Measurements from ENCODE around the gene ZNF598.
"Not testable (repeated sequence)": the region's sequence is repeated elsewhere in the genome, so short reads cannot be mapped to it uniquely, and the experiment has no call there.

The ZNF598 gene

DNA sequence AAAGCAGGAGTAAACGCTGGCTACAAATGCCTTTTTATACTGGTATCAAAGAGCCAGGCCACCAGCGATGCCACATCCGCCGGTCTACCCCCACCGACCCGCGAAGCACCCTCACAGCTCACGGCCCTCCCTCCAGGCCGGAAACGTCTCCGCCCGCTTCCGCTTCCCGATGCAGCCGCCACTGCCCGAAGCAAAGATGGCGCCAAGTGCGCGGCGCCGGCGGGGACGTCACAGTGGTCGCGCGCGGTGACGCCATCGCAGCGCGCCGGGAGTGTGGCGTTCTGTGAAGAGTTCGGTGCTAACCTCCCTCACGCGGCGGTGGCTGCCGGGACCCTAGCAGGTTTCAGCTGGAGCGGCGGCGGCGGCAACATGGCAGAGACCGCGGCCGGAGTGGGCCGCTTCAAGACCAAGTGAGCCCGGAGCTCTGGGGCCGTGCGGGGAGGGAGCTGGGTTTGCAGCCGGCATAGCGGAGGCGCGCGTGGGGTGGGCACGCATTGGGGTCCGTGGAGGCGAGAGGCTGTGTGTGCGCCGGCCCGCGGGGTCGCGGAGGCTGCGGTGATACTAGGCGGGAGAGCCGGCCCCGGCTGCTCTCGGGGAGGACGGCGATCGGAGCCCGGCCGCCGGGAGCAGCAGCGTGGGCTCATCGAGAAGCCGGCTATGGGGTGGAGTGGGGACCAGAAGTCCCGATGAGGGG, 37.7 kb downstream of the ZNF598 start, which contains the start of gene TBL3:
TBL3 (plus strand) TSS at position 258 of the 694 bp plus-strand sequence; CDS start at position 370, 112 bp downstream.
- Mint-ChIP-seq H3K4me1 (peaks cover 20% of the 10 kb centered on the region), H3K36me3 (peaks cover 6% of the 10 kb centered on the region), H3K4me3 (peak within 1 kb of the TSS; percentile 98), H3K27me3 (no peaks in the 10 kb centered on the region), H3K27ac (peak within 1 kb of the TSS; percentile 96), H3K9me3 (no peaks in the 10 kb centered on the region)

DNA sequence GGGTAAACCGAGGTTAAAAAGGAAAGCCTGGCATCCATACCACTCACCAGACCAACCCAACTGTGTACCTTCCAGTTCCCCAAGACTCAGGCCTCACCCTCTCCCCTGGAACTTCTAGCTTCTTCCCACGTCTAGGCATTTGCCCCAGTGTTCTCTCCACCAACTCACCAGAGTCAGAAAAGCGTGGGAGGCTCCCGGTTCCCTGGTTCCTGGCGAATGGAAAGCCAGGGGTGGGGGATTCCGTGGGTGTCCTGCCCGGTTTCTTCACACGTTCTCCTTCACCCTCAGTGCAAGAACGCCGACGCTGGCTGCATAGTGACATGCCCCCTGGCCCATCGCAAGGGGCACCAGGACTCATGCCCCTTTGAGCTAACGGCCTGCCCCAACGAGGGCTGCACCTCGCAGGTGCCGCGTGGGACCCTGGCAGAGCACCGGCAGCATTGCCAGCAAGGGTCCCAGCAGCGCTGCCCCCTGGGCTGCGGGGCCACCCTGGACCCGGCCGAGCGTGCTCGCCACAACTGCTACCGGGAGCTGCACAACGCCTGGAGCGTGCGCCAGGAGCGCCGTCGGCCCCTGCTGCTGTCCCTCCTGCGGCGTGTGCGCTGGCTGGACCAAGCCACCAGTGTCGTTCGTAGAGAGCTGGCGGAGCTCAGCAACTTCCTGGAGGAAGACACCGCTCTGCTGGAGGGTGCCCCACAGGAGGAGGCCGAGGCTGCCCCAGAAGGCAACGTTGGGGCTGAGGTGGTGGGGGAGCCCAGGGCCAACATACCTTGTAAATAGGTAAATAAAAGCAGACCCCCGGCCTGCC, 41.3 kb downstream of the ZNF598 start:
- Mint-ChIP-seq H3K4me1 (peaks cover 29% of the 10 kb centered on the region), H3K9me3 (no peaks in the 10 kb centered on the region), H3K27ac (no peak overlapping the region), H3K27me3 (no peaks in the 10 kb centered on the region), H3K4me3 (no peak overlapping the region), H3K36me3 (peaks cover 11% of the 10 kb centered on the region)

- H3K4me3 Mint-ChIP-seq: peak within 1 kb of the TSS; percentile 94
- no peaks in the 10 kb centered on the region for H3K27me3 Mint-ChIP-seq
- no peaks in the 10 kb centered on the region for H3K9me3 Mint-ChIP-seq
- peak within 1 kb of the TSS; percentile 95 for H3K27ac Mint-ChIP-seq
- H3K4me1 Mint-ChIP-seq: peaks cover 23% of the 10 kb centered on the region
- H3K36me3 Mint-ChIP-seq: peaks cover 18% of the 10 kb centered on the region
Measured at GRCh38 chr16:1966460-1966859, 43.2 kb downstream of the ZNF598 start, which contains the start of gene RNF151. Gene RNF151 (plus strand): TSS chr16:1966856. CDS start chr16:1966882, 26 bp downstream.

DNA sequence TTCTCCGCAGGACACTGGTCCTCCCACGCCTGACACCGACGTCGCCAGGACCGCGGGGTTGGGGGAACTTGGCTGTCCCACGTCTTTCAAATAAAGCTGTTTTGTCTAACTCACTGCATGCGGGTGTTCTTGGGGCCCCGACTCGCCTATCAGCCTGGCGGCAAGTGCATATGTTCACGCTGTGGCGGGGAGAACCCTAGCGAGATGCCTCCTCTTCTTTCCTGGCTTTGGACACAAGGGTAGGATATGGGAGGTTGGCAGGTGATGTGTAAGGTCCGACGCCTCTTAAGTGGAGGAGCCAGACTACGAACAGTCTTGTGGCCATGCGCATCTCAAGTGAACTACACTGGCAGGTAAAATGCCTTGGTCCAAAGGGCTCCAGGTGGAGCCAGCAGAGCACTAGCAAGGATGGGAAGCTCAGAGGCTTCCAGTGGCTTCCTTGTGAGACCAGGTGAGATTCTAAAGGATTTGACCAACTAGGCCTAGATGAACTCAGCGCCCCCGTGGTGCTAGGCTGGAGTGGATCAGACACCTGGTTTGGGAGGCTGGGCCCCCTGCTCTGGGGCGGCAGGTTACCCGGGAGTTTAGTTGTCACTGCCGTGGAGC, 44.1 kb downstream of the ZNF598 start:
- Mint-ChIP-seq H3K27me3 (no peaks in the 10 kb centered on the region), H3K27ac (peak overlapping the region; percentile 95), H3K36me3 (peaks cover 22% of the 10 kb centered on the region), H3K4me1 (peaks cover 25% of the 10 kb centered on the region), H3K4me3 (peak overlapping the region; percentile 94), H3K9me3 (no peaks in the 10 kb centered on the region)

DNA sequence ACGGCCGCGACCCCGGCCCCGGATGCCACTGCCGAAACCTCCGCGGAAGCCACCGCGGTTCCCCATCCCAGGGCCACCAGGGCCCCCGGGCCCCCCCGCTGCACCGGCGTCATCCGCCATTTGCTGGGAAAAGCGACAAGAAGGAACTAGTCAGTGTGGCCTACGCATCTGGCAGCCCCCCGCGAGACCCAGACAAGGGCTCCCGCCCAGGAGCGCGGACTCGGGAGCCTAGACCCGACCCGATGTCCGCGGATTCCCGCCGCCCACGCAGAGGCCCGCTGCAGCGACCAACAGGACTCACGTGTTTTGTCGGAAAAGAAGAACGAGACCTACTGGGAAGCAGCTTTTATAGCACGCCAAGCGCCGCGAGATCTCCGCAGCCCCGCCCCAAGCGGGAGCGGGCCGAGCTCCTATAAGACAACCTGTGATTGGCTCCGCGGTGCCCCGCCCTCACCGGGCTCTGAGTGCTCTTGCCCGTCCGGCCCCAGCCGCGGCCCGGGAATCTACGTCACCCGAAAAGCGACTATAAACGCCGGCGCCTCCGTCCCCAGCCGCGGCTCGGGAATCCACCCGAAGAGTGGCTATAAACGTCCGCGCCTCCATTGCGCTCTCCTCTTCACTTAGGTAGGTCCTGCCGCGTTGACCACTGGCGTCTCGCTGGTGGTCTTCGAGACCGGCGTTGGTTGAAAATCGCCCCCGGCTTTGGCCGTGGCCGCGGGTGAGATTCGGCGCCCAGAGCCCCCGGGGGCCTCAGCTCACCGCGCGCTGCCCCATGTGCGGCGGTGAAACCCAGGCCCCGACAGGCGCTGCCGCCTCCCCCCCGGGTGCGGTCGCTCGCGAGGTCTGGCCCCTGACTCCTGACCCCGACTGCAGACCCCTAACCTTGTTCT, 44.9 kb downstream of the ZNF598 start, which contains the start of gene RPS2:
RPS2 (minus strand) TSS at position 321 of the 890 bp plus-strand sequence; CDS start at position 120, 201 bp downstream.
- Mint-ChIP-seq H3K9me3 (no peaks in the 10 kb centered on the region), H3K4me3 (peak within 1 kb of the TSS; percentile 94), H3K36me3 (peaks cover 22% of the 10 kb centered on the region), H3K27me3 (no peaks in the 10 kb centered on the region), H3K27ac (peak within 1 kb of the TSS; percentile 98), H3K4me1 (peaks cover 31% of the 10 kb centered on the region)

GRCh38 chr16:1963806-1964505, 45.7 kb downstream of the ZNF598 start:
- peaks cover 34% of the 10 kb centered on the region for H3K4me1 Mint-ChIP-seq
- H3K36me3 Mint-ChIP-seq: peaks cover 22% of the 10 kb centered on the region
- peak overlapping the region; percentile 94 for H3K4me3 Mint-ChIP-seq
- H3K27me3 Mint-ChIP-seq: no peaks in the 10 kb centered on the region
- H3K27ac Mint-ChIP-seq: peak overlapping the region; percentile 98
- no peaks in the 10 kb centered on the region for H3K9me3 Mint-ChIP-seq

- H3K9me3 Mint-ChIP-seq, H3K27me3 Mint-ChIP-seq: not testable (repeated sequence)
- Mint-ChIP-seq H3K4me1 (peaks cover 34% of the 10 kb centered on the region), H3K4me3 (peak overlapping the region; percentile 94), H3K36me3 (peaks cover 22% of the 10 kb centered on the region), H3K27ac (peak overlapping the region; percentile 98)
Measured at GRCh38 chr16:1962161-1963153, 47.2 kb downstream of the ZNF598 start.

DNA sequence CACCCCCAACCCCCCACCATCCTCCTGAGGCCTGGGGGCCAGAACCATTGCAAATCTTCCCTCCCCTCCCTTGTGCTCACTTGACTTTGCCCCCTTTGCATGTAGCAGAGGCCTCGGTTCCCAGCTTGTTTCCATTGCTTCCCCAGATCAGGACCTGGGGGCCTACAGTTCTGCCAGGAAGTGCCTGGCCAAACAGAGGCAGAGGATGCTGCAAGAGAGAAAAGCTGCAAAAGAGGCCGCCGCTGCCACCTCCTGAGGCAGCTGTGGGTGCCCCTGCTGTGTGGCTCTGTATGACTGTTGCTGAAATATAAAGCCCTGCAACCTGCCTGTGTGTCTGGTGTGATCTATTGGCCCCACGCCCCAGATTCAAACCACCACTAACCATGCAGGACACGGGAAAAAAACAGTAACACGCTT, 48.0 kb downstream of the ZNF598 start:
- H3K4me3 Mint-ChIP-seq: peak overlapping the region; percentile 94
- no peaks in the 10 kb centered on the region for H3K9me3 Mint-ChIP-seq
- no peaks in the 10 kb centered on the region for H3K27me3 Mint-ChIP-seq
- peak overlapping the region; percentile 98 for H3K27ac Mint-ChIP-seq
- H3K4me1 Mint-ChIP-seq: peaks cover 34% of the 10 kb centered on the region
- H3K36me3 Mint-ChIP-seq: peaks cover 22% of the 10 kb centered on the region

DNA sequence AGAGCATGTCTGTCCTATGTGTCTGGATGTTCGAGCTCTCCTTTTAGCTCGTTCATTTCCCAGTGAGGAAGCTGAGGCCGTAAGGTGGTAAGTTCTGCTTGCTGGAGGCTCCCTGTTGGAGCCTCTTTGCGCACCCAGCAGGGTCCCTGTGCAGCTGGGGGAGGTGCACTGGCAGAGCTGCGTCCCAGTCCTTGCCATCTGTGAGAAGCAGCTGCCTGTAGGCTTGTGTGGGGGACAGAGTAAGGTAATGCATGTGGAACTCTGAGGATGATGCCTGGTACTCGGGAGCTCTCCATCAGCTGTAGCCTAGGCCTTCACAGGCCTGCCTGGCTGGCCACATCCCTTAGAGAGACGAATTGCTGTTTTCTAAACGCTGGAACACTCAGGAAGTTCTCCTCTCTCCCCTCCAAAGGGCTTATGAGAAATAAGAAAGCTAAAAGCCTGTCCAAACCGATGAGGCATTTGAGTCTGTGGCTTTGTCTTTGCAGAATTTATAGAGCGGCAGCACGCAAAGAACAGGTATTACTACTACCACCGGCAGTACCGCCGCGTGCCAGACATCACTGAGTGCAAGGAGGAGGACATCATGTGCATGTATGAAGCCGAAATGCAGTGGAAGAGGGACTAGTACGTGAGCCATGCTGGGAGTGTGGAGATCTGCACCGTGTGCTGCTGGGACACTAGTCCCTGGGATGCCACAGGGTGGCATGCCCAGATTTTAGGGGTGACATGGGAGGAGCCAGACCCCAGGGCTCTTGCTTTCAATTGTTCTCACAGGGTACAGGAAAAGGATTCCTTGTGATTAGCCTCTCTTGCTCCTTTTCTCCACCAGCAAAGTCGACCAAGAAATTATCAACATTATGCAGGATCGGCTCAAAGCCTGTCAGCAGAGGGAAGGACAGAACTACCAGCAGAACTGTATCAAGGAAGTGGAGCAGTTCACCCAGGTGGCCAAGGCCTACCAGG, 48.7 kb downstream of the ZNF598 start:
- Mint-ChIP-seq H3K36me3 (peaks cover 22% of the 10 kb centered on the region), H3K9me3 (no peaks in the 10 kb centered on the region), H3K27me3 (no peaks in the 10 kb centered on the region), H3K4me3 (peak overlapping the region; percentile 94), H3K4me1 (peaks cover 34% of the 10 kb centered on the region), H3K27ac (peak overlapping the region; percentile 92)

- Mint-ChIP-seq H3K36me3 (peaks cover 19% of the 10 kb centered on the region), H3K9me3 (no peaks in the 10 kb centered on the region), H3K27ac (peak within 1 kb of the TSS; percentile 92), H3K27me3 (no peaks in the 10 kb centered on the region), H3K4me3 (peak within 1 kb of the TSS; percentile 94), H3K4me1 (peaks cover 28% of the 10 kb centered on the region)
Measured at GRCh38 chr16:1959269-1960039, 50.2 kb downstream of the ZNF598 start, which contains the start of gene NDUFB10. Gene NDUFB10 (plus strand): TSS chr16:1959538. CDS start chr16:1959625, 87 bp downstream.

GRCh38 chr16:1958715-1959268, 50.8 kb downstream of the ZNF598 start:
- Mint-ChIP-seq H3K27me3 (no peaks in the 10 kb centered on the region), H3K4me1 (peaks cover 28% of the 10 kb centered on the region), H3K27ac (peak overlapping the region; percentile 46), H3K36me3 (peaks cover 15% of the 10 kb centered on the region), H3K4me3 (peak overlapping the region; percentile 94), H3K9me3 (no peaks in the 10 kb centered on the region)

DNA sequence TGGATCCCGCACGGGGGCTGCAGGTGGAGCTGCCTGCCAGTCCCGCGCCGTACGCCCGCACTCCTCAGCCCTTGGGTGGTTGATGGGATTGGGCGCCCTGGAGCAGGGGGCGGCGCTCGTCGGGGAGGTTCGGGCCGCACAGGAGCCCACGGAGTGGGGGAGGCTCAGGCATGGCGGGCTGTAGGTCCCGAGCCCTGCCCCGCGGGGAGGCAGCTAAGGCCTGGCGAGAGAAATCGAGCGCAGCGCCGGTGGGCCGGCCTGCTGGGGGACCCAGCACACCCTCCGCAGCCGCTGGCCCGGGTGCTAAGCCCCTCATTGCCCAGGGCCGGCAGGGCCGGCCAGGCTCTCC, 51.5 kb downstream of the ZNF598 start:
- not testable (repeated sequence) for H3K9me3 Mint-ChIP-seq, H3K4me3 Mint-ChIP-seq, H3K36me3 Mint-ChIP-seq

More for the DNA sequence above, 51.5 kb downstream of the ZNF598 start:
- H3K27ac Mint-ChIP-seq, H3K27me3 Mint-ChIP-seq: not testable (repeated sequence)
- H3K4me1 Mint-ChIP-seq: peaks cover 25% of the 10 kb centered on the region
